Measurements from ENCODE around the gene BTF3L4. TPM values are rescaled to one million over a fixed set of nuclear protein-coding genes. Genes with fewer than 3 reads are reported as not detected.
A peak's percentile ranks its signal among the peaks of the same experiment; 100 is the strongest.

Gene BTF3L4
- total RNA-seq, 1 experiment from 2014 or later: 89.4 TPM

GRCh38 chr1:52055066-52055865, 829 bp upstream of the BTF3L4 start, which contains the start of gene TXNDC12 (continued):
- no peak for TF ChIP-seq E2F1 (CRISPR knock-in tag; IDR thresholded peaks at IDR 0.05)
- peak; percentile 81 for TF ChIP-seq FOXK1 (CRISPR knock-in tag; IDR thresholded peaks at IDR 0.05)
- no peak for TF ChIP-seq ATF1 (CRISPR knock-in tag; IDR thresholded peaks at IDR 0.05)
- peak; percentile 17; the same call in 1 of the 2 replicates for TF ChIP-seq KAT7 (CRISPR knock-in tag; IDR thresholded peaks at IDR 0.05; ENCODE audit: borderline replicate concordance)
- TF ChIP-seq SOX15 (CRISPR knock-in tag; IDR thresholded peaks at IDR 0.05): no peak
- TF ChIP-seq TCF7 (CRISPR knock-in tag; IDR thresholded peaks at IDR 0.05; ENCODE audit: low read depth): no peak
- TF ChIP-seq ZBTB21 (CRISPR knock-in tag; IDR thresholded peaks at IDR 0.05; ENCODE audit: borderline replicate concordance): no peak
- TF ChIP-seq, protein P1, sequence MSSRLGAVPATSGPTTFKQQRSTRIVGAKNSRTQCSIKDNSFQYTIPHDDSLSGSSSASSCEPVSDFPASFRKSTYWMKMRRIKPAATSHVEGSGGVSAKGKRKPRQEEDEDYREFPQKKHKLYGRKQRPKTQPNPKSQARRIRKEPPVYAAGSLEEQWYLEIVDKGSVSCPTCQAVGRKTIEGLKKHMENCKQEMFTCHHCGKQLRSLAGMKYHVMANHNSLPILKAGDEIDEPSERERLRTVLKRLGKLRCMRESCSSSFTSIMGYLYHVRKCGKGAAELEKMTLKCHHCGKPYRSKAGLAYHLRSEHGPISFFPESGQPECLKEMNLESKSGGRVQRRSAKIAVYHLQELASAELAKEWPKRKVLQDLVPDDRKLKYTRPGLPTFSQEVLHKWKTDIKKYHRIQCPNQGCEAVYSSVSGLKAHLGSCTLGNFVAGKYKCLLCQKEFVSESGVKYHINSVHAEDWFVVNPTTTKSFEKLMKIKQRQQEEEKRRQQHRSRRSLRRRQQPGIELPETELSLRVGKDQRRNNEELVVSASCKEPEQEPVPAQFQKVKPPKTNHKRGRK (CRISPR knock-in tag; IDR thresholded peaks at IDR 0.05; ENCODE audit: borderline replicate concordance): no peak
- TF ChIP-seq, protein P2, sequence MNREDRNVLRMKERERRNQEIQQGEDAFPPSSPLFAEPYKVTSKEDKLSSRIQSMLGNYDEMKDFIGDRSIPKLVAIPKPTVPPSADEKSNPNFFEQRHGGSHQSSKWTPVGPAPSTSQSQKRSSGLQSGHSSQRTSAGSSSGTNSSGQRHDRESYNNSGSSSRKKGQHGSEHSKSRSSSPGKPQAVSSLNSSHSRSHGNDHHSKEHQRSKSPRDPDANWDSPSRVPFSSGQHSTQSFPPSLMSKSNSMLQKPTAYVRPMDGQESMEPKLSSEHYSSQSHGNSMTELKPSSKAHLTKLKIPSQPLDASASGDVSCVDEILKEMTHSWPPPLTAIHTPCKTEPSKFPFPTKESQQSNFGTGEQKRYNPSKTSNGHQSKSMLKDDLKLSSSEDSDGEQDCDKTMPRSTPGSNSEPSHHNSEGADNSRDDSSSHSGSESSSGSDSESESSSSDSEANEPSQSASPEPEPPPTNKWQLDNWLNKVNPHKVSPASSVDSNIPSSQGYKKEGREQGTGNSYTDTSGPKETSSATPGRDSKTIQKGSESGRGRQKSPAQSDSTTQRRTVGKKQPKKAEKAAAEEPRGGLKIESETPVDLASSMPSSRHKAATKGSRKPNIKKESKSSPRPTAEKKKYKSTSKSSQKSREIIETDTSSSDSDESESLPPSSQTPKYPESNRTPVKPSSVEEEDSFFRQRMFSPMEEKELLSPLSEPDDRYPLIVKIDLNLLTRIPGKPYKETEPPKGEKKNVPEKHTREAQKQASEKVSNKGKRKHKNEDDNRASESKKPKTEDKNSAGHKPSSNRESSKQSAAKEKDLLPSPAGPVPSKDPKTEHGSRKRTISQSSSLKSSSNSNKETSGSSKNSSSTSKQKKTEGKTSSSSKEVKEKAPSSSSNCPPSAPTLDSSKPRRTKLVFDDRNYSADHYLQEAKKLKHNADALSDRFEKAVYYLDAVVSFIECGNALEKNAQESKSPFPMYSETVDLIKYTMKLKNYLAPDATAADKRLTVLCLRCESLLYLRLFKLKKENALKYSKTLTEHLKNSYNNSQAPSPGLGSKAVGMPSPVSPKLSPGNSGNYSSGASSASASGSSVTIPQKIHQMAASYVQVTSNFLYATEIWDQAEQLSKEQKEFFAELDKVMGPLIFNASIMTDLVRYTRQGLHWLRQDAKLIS (CRISPR knock-in tag; IDR thresholded peaks at IDR 0.05; ENCODE audit: borderline replicate concordance): no peak
- TF ChIP-seq HMGXB4 (CRISPR knock-in tag; IDR thresholded peaks at IDR 0.05): no peak; the same call in 1 of the 2 replicates
- peak; percentile 99 for TF ChIP-seq GABPB1 (CRISPR knock-in tag; IDR thresholded peaks at IDR 0.05)
- TF ChIP-seq TEAD4 (CRISPR knock-in tag; IDR thresholded peaks at IDR 0.05): peak; percentile 70
- TF ChIP-seq, protein P3, sequence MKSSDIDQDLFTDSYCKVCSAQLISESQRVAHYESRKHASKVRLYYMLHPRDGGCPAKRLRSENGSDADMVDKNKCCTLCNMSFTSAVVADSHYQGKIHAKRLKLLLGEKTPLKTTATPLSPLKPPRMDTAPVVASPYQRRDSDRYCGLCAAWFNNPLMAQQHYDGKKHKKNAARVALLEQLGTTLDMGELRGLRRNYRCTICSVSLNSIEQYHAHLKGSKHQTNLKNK (CRISPR knock-in tag; IDR thresholded peaks at IDR 0.05): no peak
- TF ChIP-seq, protein P4, sequence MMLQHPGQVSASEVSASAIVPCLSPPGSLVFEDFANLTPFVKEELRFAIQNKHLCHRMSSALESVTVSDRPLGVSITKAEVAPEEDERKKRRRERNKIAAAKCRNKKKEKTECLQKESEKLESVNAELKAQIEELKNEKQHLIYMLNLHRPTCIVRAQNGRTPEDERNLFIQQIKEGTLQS (CRISPR knock-in tag; conservative IDR thresholded peaks at IDR 0.05): 0 out of 2 replicates have a peak, but pooled peaks have one; percentile 18
- no peak for TF ChIP-seq AR (CRISPR knock-in tag; IDR thresholded peaks at IDR 0.05)
- no peak for TF ChIP-seq ESRRA (CRISPR knock-in tag; IDR thresholded peaks at IDR 0.05; ENCODE audit: borderline replicate concordance)
- TF ChIP-seq, protein P5, sequence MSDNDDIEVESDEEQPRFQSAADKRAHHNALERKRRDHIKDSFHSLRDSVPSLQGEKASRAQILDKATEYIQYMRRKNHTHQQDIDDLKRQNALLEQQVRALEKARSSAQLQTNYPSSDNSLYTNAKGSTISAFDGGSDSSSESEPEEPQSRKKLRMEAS (CRISPR knock-in tag; IDR thresholded peaks at IDR 0.05): peak; percentile 74
- TF ChIP-seq MXD4 (CRISPR knock-in tag; IDR thresholded peaks at IDR 0.05; ENCODE audit: borderline replicate concordance): no peak
- 0 out of 2 replicates have a peak, but pooled peaks have one; percentile 66 for TF ChIP-seq CREM (CRISPR knock-in tag; IDR thresholded peaks at IDR 0.05)
- 0 out of 2 replicates have a peak, but pooled peaks have one; percentile 60 for TF ChIP-seq ZNF425 (CRISPR knock-in tag; conservative IDR thresholded peaks at IDR 0.05)
- TF ChIP-seq, protein P6, sequence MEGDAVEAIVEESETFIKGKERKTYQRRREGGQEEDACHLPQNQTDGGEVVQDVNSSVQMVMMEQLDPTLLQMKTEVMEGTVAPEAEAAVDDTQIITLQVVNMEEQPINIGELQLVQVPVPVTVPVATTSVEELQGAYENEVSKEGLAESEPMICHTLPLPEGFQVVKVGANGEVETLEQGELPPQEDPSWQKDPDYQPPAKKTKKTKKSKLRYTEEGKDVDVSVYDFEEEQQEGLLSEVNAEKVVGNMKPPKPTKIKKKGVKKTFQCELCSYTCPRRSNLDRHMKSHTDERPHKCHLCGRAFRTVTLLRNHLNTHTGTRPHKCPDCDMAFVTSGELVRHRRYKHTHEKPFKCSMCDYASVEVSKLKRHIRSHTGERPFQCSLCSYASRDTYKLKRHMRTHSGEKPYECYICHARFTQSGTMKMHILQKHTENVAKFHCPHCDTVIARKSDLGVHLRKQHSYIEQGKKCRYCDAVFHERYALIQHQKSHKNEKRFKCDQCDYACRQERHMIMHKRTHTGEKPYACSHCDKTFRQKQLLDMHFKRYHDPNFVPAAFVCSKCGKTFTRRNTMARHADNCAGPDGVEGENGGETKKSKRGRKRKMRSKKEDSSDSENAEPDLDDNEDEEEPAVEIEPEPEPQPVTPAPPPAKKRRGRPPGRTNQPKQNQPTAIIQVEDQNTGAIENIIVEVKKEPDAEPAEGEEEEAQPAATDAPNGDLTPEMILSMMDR (IDR thresholded peaks at IDR 0.05): no peak
